Naive thymus-derived CD4-positive, alpha-beta T cell (primary cell): ENCODE data around the gene FNDC3B. TPM values are rescaled to one million over a fixed set of nuclear protein-coding genes. Genes with fewer than 3 reads are reported as not detected.

Experiments used
- ATAC-seq: fragments of 150-1000 bp; cut with Tn5 transposase; 2 replicates; pipeline ENCODE4 v1.10.0; 2021; ENCODE audit warnings: mild to moderate bottlenecking, moderate library complexity
- CTCF ChIA-PET: fragments of 350-600 bp; sonication (Branson Sonifier 250); formaldehyde crosslinking; loops from one replicate; lab custom pipeline; 2021; ENCODE audit warnings: antibody characterized with exemption; lab: Charles Lee
- POLR2A ChIA-PET: fragments of 350-600 bp; sonication (Branson Sonifier 250); formaldehyde crosslinking; loops from one replicate; lab custom pipeline; 2021; ENCODE audit warnings: antibody characterized with exemption, inconsistent platforms; lab: Charles Lee
- DNase-seq, 9 donors: peaks; one replicate each; pipeline versions ENCODE4 v3.0.0 to v3.0.0-alpha.2; 2020 to 2022; ENCODE audit warnings: mixed read lengths in 1 of 9
- H3K27ac ChIP-seq: one replicate; pipeline ENCODE4 v1.7.0; 2013; ENCODE audit warnings: mild to moderate bottlenecking, low read depth, low read length, moderate library complexity
- H3K27me3 ChIP-seq, 2 donors: one replicate each; pipeline ENCODE4 v1.7.0; 2013; ENCODE audit warnings: low read length in 2 of 2, mild to moderate bottlenecking in 2 of 2, moderate library complexity in 2 of 2; ENCODE audit not compliant: control insufficient read depth in 2 of 2, insufficient read depth in 2 of 2
- H3K36me3 ChIP-seq, 3 experiments: 1 replicate in 2 of 3; 2 replicates in 1 of 3; pipeline ENCODE4 v1.7.0; 2013; ENCODE audit warnings: low read length in 3 of 3, mild to moderate bottlenecking in 3 of 3, moderate library complexity in 1 of 3; ENCODE audit not compliant: insufficient read depth in 3 of 3, control insufficient read depth in 2 of 3
- H3K4me1 ChIP-seq, 2 donors: one replicate each; pipeline ENCODE4 v1.7.0; 2013; ENCODE audit warnings: low read length in 2 of 2, mild to moderate bottlenecking in 2 of 2, moderate library complexity in 1 of 2; ENCODE audit not compliant: control insufficient read depth in 2 of 2, insufficient read depth in 2 of 2
- H3K4me3 ChIP-seq: 2 replicates; pipeline ENCODE4 v1.7.0; 2013; ENCODE audit warnings: mild to moderate bottlenecking, low read length
- H3K9me3 ChIP-seq, 3 experiments: 1 replicate in 2 of 3; 2 replicates in 1 of 3; pipeline ENCODE4 v1.7.0; 2013; ENCODE audit warnings: low read length in 3 of 3; ENCODE audit not compliant: control insufficient read depth in 2 of 3
- H3K27ac Mint-ChIP-seq, 9 donors: one replicate each; pipeline ENCODE4 v1.8.0; 2020 to 2022; ENCODE audit warnings: mixed read lengths in 9 of 9, mild to moderate bottlenecking in 8 of 9, moderate library complexity in 5 of 9, inconsistent platforms in 2 of 9
- H3K27me3 Mint-ChIP-seq, 5 donors: one replicate each; pipeline ENCODE4 v1.8.0; 2021 to 2022; ENCODE audit warnings: mixed read lengths in 5 of 5, mild to moderate bottlenecking in 1 of 5
- H3K36me3 Mint-ChIP-seq, 5 donors: one replicate each; pipeline ENCODE4 v1.8.0; 2020 to 2022; ENCODE audit warnings: mixed read lengths in 5 of 5, mild to moderate bottlenecking in 3 of 5, inconsistent platforms in 1 of 5
- H3K4me1 Mint-ChIP-seq, 7 donors: one replicate each; pipeline ENCODE4 v1.8.0; 2020 to 2022; ENCODE audit warnings: mixed read lengths in 7 of 7, mild to moderate bottlenecking in 3 of 7, inconsistent platforms in 1 of 7
- H3K4me3 Mint-ChIP-seq, 10 donors: one replicate each; pipeline ENCODE4 v1.8.0; 2020 to 2022; ENCODE audit warnings: mild to moderate bottlenecking in 10 of 10, mixed read lengths in 10 of 10, moderate library complexity in 6 of 10, inconsistent platforms in 2 of 10
- H3K9me3 Mint-ChIP-seq, 11 donors: one replicate each; pipeline ENCODE4 v1.8.0; 2020 to 2022; ENCODE audit warnings: mixed read lengths in 11 of 11, mild to moderate bottlenecking in 4 of 11, inconsistent platforms in 1 of 11, moderate library complexity in 1 of 11
- intact Hi-C, 2 donors: fragments of 100-400 bp; cut with micrococcal nuclease; formaldehyde crosslinking; loops; one replicate each; pipeline ENCODE4 v1.15.1; 2023
- polyA plus RNA-seq, 2 donors: library from polyadenylated mRNA; unstranded; fragments of 300-500 nt; fragmentation: Illumina TruSeq; gene quantifications; one replicate each; pipeline ENCODE4 v1.2.3, GENCODE V29; 2021
- total RNA-seq, 6 experiments: library from RNA in 5 of 6; stranded (reverse) in 5 of 6; gene quantifications; 1 replicate in 5 of 6; 2 replicates in 1 of 6; pipeline ENCODE4 v1.2.3 and lab custom pipeline; 2021 to 2026

The FNDC3B gene
- total and polyA plus RNA-seq, 7 experiments from 2014 or later: 8.6 to 78.6 (median 25.6) TPM

- H3K27me3 ChIP-seq: no peaks in the 10 kb centered on the region
- DNase-seq (no peak), ATAC-seq (no peak)
- no peaks in the 10 kb centered on the region for H3K4me1 ChIP-seq
- H3K36me3 ChIP-seq: peaks cover 0 to 19% (median 0%) of the 10 kb centered on the region in 3 experiments
- H3K36me3 Mint-ChIP-seq: peaks cover 8 to 75% (median 71%) of the 10 kb centered on the region in 5 donors
- no peak overlapping the region for H3K27ac ChIP-seq
- ChIA-PET CTCF (no interaction called here), POLR2A (no interaction called here)
- no peak overlapping the region for H3K4me3 ChIP-seq
- no peak overlapping the region for H3K27ac Mint-ChIP-seq
- intact Hi-C loops: no loop called here
- no peak overlapping the region for H3K4me3 Mint-ChIP-seq
- H3K27me3 Mint-ChIP-seq: no peaks in the 10 kb centered on the region
- no peaks in the 10 kb centered on the region for H3K9me3 ChIP-seq
- H3K9me3 Mint-ChIP-seq: peaks cover 0 to 5% (median 0%) of the 10 kb centered on the region in 11 donors
- peaks cover 0 to 4% (median 0%) of the 10 kb centered on the region in 7 donors for H3K4me1 Mint-ChIP-seq
Observed at GRCh38 chr3:172354931-172355499, 315.6 kb downstream of the FNDC3B start.

- H3K27me3 Mint-ChIP-seq: no peaks in the 10 kb centered on the region
- peaks cover 11 to 78% (median 77%) of the 10 kb centered on the region in 5 donors for H3K36me3 Mint-ChIP-seq
- H3K4me1 Mint-ChIP-seq: peaks cover 0 to 4% (median 0%) of the 10 kb centered on the region in 7 donors
- no peak for DNase-seq
- Histone ChIP-seq H3K4me3 (no peak overlapping the region), H3K27ac (no peak overlapping the region), H3K9me3 (no peaks in the 10 kb centered on the region), H3K27me3 (no peaks in the 10 kb centered on the region), H3K4me1 (no peaks in the 10 kb centered on the region), H3K36me3 (peaks cover 0 to 19% (median 0%) of the 10 kb centered on the region in 3 experiments)
- ATAC-seq: no peak
- H3K9me3 Mint-ChIP-seq: peaks cover 0 to 10% (median 0%) of the 10 kb centered on the region in 11 donors
- intact Hi-C loops: no loop called here
- peak overlapping the region in 1 of 9 donors; percentile 5 for H3K27ac Mint-ChIP-seq
- no peak overlapping the region for H3K4me3 Mint-ChIP-seq
- CTCF ChIA-PET: no interaction called here
- POLR2A ChIA-PET: no interaction called here
Observed at GRCh38 chr3:172355836-172356235, 316.5 kb downstream of the FNDC3B start.

- DNase-seq: no peak
- no peak overlapping the region for H3K27ac ChIP-seq
- H3K4me1 ChIP-seq: no peaks in the 10 kb centered on the region
- peaks cover 0 to 23% (median 0%) of the 10 kb centered on the region in 3 experiments for H3K36me3 ChIP-seq
- Mint-ChIP-seq H3K27me3 (no peaks in the 10 kb centered on the region), H3K27ac (no peak overlapping the region), H3K4me3 (no peak overlapping the region), H3K4me1 (peaks cover 0 to 2% (median 0%) of the 10 kb centered on the region in 7 donors), H3K9me3 (peaks cover 0 to 11% (median 3%) of the 10 kb centered on the region in 11 donors), H3K36me3 (peaks cover 12 to 78% (median 76%) of the 10 kb centered on the region in 5 donors)
- no peaks in the 10 kb centered on the region for H3K9me3 ChIP-seq
- H3K27me3 ChIP-seq: no peaks in the 10 kb centered on the region
- ATAC-seq: no peak
- ChIA-PET POLR2A (no interaction called here), CTCF (no interaction called here)
- intact Hi-C loops: no loop called here
- H3K4me3 ChIP-seq: no peak overlapping the region
Observed at GRCh38 chr3:172356427-172356826, 317.0 kb downstream of the FNDC3B start.

- no peak for DNase-seq
- peaks cover 0 to 16% (median 0%) of the 10 kb centered on the region in 3 experiments for H3K36me3 ChIP-seq
- Mint-ChIP-seq H3K4me3 (no peak overlapping the region), H3K27me3 (no peaks in the 10 kb centered on the region), H3K27ac (peak overlapping the region in 1 of 9 donors; percentile 9), H3K36me3 (peaks cover 19 to 80% (median 74%) of the 10 kb centered on the region in 5 donors), H3K4me1 (peaks cover 0 to 2% (median 0%) of the 10 kb centered on the region in 7 donors), H3K9me3 (peaks cover 0 to 15% (median 3%) of the 10 kb centered on the region in 11 donors)
- H3K9me3 ChIP-seq: no peaks in the 10 kb centered on the region
- ChIA-PET CTCF (no interaction called here), POLR2A (no interaction called here)
- H3K27me3 ChIP-seq: no peaks in the 10 kb centered on the region
- no peaks in the 10 kb centered on the region for H3K4me1 ChIP-seq
- no peak overlapping the region for H3K4me3 ChIP-seq
- intact Hi-C loops: no loop called here
- ATAC-seq: peak; percentile 55
- no peak overlapping the region for H3K27ac ChIP-seq
Observed at GRCh38 chr3:172357850-172358754, 318.7 kb downstream of the FNDC3B start.

GRCh38 chr3:172359231-172359630 lies 319.9 kb downstream of the FNDC3B start:
- ChIA-PET CTCF (interaction anchor here (0.6 kb wide), 1 partner anchor 1941 kb away, joined by 3 read pairs; no protein-coding TSS in a partner anchor), POLR2A (no interaction called here)
- Histone ChIP-seq H3K9me3 (no peaks in the 10 kb centered on the region), H3K27me3 (no peaks in the 10 kb centered on the region), H3K27ac (no peak overlapping the region), H3K4me3 (no peak overlapping the region), H3K36me3 (peaks cover 0 to 11% (median 6%) of the 10 kb centered on the region in 3 experiments), H3K4me1 (no peaks in the 10 kb centered on the region)
- ATAC-seq (no peak), DNase-seq (no peak)
- peaks cover 17 to 82% (median 78%) of the 10 kb centered on the region in 5 donors for H3K36me3 Mint-ChIP-seq
- H3K9me3 Mint-ChIP-seq: peaks cover 0 to 15% (median 3%) of the 10 kb centered on the region in 11 donors
- intact Hi-C loops: no loop called here
- H3K27me3 Mint-ChIP-seq: no peaks in the 10 kb centered on the region
- H3K4me1 Mint-ChIP-seq: peaks cover 0 to 2% (median 0%) of the 10 kb centered on the region in 7 donors
- H3K4me3 Mint-ChIP-seq: no peak overlapping the region
- no peak overlapping the region for H3K27ac Mint-ChIP-seq

GRCh38 chr3:172359996-172360395 lies 320.6 kb downstream of the FNDC3B start:
- H3K27me3 Mint-ChIP-seq: no peaks in the 10 kb centered on the region
- DNase-seq: no peak
- Histone ChIP-seq H3K4me3 (no peak overlapping the region), H3K27me3 (no peaks in the 10 kb centered on the region), H3K27ac (no peak overlapping the region), H3K4me1 (no peaks in the 10 kb centered on the region), H3K36me3 (peaks cover 0 to 11% (median 6%) of the 10 kb centered on the region in 3 experiments), H3K9me3 (no peaks in the 10 kb centered on the region)
- POLR2A ChIA-PET: no interaction called here
- H3K4me3 Mint-ChIP-seq: no peak overlapping the region
- no peak overlapping the region for H3K27ac Mint-ChIP-seq
- H3K36me3 Mint-ChIP-seq: peaks cover 17 to 86% (median 78%) of the 10 kb centered on the region in 5 donors
- peaks cover 0 to 15% (median 3%) of the 10 kb centered on the region in 11 donors for H3K9me3 Mint-ChIP-seq
- peaks cover 0 to 2% (median 0%) of the 10 kb centered on the region in 7 donors for H3K4me1 Mint-ChIP-seq
- ATAC-seq: no peak
- CTCF ChIA-PET: no interaction called here
- intact Hi-C loops: no loop called here
